Choroid plexus epithelial cell (primary cell): ENCODE measurements around the gene OR2AP1.
"Not testable (repeated sequence)": the region's sequence is repeated elsewhere in the genome, so short reads cannot be mapped to it uniquely, and the experiment has no call there.

Experiments used
- DNase-seq: peaks from one replicate; pipeline ENCODE4 v3.0.0-alpha.2; 2010; ENCODE audit warnings: low read depth
- H3K4me3 ChIP-seq: 2 replicates; pipeline ENCODE4 v1.5.1; 2011; ENCODE audit warnings: low read depth, mild to moderate bottlenecking, control low read depth, low read length, moderate library complexity
- CTCF ChIP-seq: conservative IDR thresholded peaks from 2 replicates; pipeline ENCODE4 v1.5.1; 2011; ENCODE audit warnings: low read depth, mild to moderate bottlenecking, control low read depth, inconsistent platforms, low read length, moderate library complexity

OR2AP1 gene

GRCh38 chr12:55572168-55572567, at the start of gene OR2AP1:
OR2AP1 (plus strand) TSS chr12:55572468; CDS start chr12:55574415, 1,947 bp downstream.
- H3K4me3 ChIP-seq, result no peak within 1 kb of the TSS
- TF ChIP-seq CTCF, result no peak
- DNase-seq, result no peak

- DNase-seq, H3K4me3 ChIP-seq: not testable (repeated sequence)
Measured at GRCh38 chr12:55548235-55548634, 24.0 kb upstream of the OR2AP1 start.

DNA sequence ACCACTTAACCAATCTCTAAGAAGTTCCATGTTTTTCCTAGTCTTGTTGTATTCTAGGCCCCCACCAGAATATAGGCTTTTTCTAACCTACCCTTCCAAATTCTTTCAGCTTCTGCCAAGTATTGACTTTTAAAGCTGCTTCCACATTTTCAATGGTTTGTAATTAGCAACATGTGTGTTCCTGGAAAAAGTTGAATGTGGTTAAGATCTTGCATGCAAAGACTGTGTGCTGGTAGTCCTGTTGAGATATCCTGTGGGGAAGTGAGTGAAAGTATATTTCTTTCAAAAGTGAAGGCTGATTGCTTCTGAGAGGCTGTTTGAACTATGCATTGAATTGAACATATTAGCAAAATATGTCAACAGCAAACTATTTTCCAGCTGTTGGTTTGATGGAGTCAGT, 23.5 kb upstream of the OR2AP1 start:
- no peak for DNase-seq
- TF ChIP-seq CTCF, result no peak
- no peak overlapping the region for H3K4me3 ChIP-seq

DNA sequence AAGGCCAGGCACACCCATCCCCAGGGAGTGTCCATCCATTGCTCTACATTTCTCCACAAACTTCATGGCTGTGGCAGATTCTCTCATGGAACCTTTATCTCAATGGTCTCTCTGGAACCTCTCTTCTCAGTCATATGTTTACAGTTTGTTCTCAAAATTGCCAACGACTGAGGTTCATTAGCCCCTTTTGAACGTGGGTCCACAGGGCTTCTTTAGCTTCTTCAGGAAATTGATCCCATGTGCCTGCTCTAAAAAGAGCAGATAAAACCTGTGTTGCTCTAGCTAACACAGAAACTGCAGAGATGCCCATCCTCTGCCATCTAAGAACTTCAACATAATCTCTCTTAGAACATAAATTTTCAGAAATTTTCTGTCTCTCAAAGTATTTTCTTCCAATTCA, 23.0 kb upstream of the OR2AP1 start, which contains the start of gene OR6C4:
Gene OR6C4 (plus strand): TSS at position 301 of the 400 bp plus-strand sequence. CDS start 1,625 bp downstream, outside the sequence.
- no peak within 1 kb of the TSS for H3K4me3 ChIP-seq
- DNase-seq, result no peak
- TF ChIP-seq CTCF, result no peak

- no peak overlapping the region for H3K4me3 ChIP-seq
- TF ChIP-seq CTCF, result no peak
- no peak for DNase-seq
Measured at GRCh38 chr12:55554296-55554695, 18.0 kb upstream of the OR2AP1 start.

DNA sequence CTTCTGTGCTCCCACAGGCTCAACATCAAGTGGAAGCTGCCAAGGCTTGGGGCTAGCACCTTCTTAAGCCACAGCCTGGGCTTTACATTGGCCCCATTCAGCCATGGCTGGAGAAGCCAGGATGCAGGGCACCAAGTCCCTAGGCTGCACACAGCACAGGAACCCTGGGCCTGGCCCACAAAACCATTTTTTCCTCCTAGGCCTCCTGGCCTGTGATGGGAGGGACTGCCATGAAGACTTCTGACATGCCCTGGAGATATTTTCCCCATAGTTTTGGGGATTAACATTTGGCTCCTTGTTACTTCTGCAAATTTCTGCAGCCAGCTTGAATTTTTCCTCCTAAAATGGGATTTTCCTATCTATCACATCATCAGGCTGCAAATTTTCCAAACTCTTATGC, 2.2 kb upstream of the OR2AP1 start:
- H3K4me3 ChIP-seq, DNase-seq: not testable (repeated sequence)

GRCh38 chr12:55570689-55571088, 1.6 kb upstream of the OR2AP1 start:
- DNase-seq, H3K4me3 ChIP-seq: not testable (repeated sequence)

- no peak overlapping the region for H3K4me3 ChIP-seq
- TF ChIP-seq CTCF, result no peak
- no peak for DNase-seq
Measured at GRCh38 chr12:55582066-55582465, 9.8 kb downstream of the OR2AP1 start.

GRCh38 chr12:55585817-55586216, 13.5 kb downstream of the OR2AP1 start:
- no peak overlapping the region for H3K4me3 ChIP-seq
- no peak for TF ChIP-seq CTCF
- no peak for DNase-seq

GRCh38 chr12:55590152-55590551, 17.9 kb downstream of the OR2AP1 start:
- not testable (repeated sequence) for H3K4me3 ChIP-seq, DNase-seq
